ENCODE measurements around the gene RALGDS.

Gene RALGDS

GRCh38 chr9:133148199-133149129, 27.4 kb upstream of the RALGDS start:
- peak; percentile 54 for ATAC-seq
- TF ChIP-seq TCF4 (CRISPR knock-in tag; IDR thresholded peaks at IDR 0.05; ENCODE audit: borderline replicate concordance) (no peak), ZFP30 (CRISPR knock-in tag; IDR thresholded peaks at IDR 0.05) (no peak)

- ATAC-seq = peak; percentile 57
- TF ChIP-seq TSHZ2 (CRISPR knock-in tag; IDR thresholded peaks at IDR 0.05) (0 out of 2 replicates have a peak, but pooled peaks have one; percentile 21), RARB (CRISPR knock-in tag; IDR thresholded peaks at IDR 0.05) (no peak)
Observed at GRCh38 chr9:133147412-133148198, 26.6 kb upstream of the RALGDS start.

GRCh38 chr9:133146746-133147411, 25.8 kb upstream of the RALGDS start:
- no peak for TF ChIP-seq CREB5 (CRISPR knock-in tag; IDR thresholded peaks at IDR 0.05; ENCODE audit: low read depth)
- TF ChIP-seq ZNF8 (CRISPR knock-in tag; IDR thresholded peaks at IDR 0.05) = no peak
- no peak for TF ChIP-seq ZNF70 (CRISPR knock-in tag; IDR thresholded peaks at IDR 0.05)
- no peak for ATAC-seq

- TF ChIP-seq RARB (CRISPR knock-in tag; IDR thresholded peaks at IDR 0.05) (no peak), TOX (CRISPR knock-in tag; IDR thresholded peaks at IDR 0.05; ENCODE audit: borderline replicate concordance) (no peak), SNAI2 (CRISPR knock-in tag; IDR thresholded peaks at IDR 0.05) (no peak), PPARA (CRISPR knock-in tag; IDR thresholded peaks at IDR 0.05; ENCODE audit: borderline replicate concordance) (no peak), ISL1 (CRISPR knock-in tag; IDR thresholded peaks at IDR 0.05) (no peak), BACH2 (CRISPR knock-in tag; IDR thresholded peaks at IDR 0.05; ENCODE audit: borderline replicate concordance) (no peak), ZNF70 (CRISPR knock-in tag; IDR thresholded peaks at IDR 0.05) (no peak), ZFP30 (CRISPR knock-in tag; IDR thresholded peaks at IDR 0.05) (no peak), CSRNP3 (CRISPR knock-in tag; IDR thresholded peaks at IDR 0.05) (no peak), TCF4 (CRISPR knock-in tag; IDR thresholded peaks at IDR 0.05; ENCODE audit: borderline replicate concordance) (no peak), TSHZ2 (CRISPR knock-in tag; IDR thresholded peaks at IDR 0.05) (no peak)
- no peak for ATAC-seq
Observed at GRCh38 chr9:133144904-133145851, 24.1 kb upstream of the RALGDS start.
